Heart right ventricle (tissue), 16 donors: ENCODE results near the gene NEIL3. TPM values are rescaled to one million over a fixed set of nuclear protein-coding genes. Genes with fewer than 3 reads are reported as not detected.

Source experiments
- ATAC-seq, 8 donors: fragments of 200-7000 bp; cut with Tn5 transposase; one replicate each; pipeline ENCODE4 v1.9.1; 2020; ENCODE audit warnings: mild to moderate bottlenecking in 8 of 8, moderate library complexity in 8 of 8, moderate number of reproducible peaks in 1 of 8
- DNase-seq, 2 donors: peaks; one replicate each; pipeline ENCODE4 v3.0.0-alpha.2; 2020
- H3K27ac ChIP-seq, 10 donors: fragments of 200-600 bp; sonication (generic) in 2 of 10; one replicate each; pipeline versions ENCODE4 v1.5.0 to v1.8.0; 2020 to 2022; ENCODE audit warnings: mild to moderate bottlenecking in 3 of 10
- H3K27me3 ChIP-seq, 7 donors: fragments of 200-600 bp; one replicate each; pipeline ENCODE4 v1.8.0; 2021 to 2022; ENCODE audit warnings: mild to moderate bottlenecking in 2 of 7
- H3K36me3 ChIP-seq, 9 donors: fragments of 200-600 bp; sonication (generic) in 1 of 9; one replicate each; pipeline versions ENCODE4 v1.5.0 to v1.8.0; 2020 to 2022; ENCODE audit warnings: mild to moderate bottlenecking in 2 of 9
- H3K4me1 ChIP-seq, 9 donors: fragments of 200-600 bp; sonication (generic) in 1 of 9; one replicate each; pipeline versions ENCODE4 v1.5.0 to v1.8.0; 2020 to 2022; ENCODE audit warnings: mild to moderate bottlenecking in 4 of 9
- H3K4me3 ChIP-seq, 10 donors: fragments of 200-600 bp; sonication (generic) in 2 of 10; one replicate each; pipeline versions ENCODE4 v1.5.0 to v1.8.0; 2020 to 2022; ENCODE audit warnings: mild to moderate bottlenecking in 7 of 10, moderate library complexity in 2 of 10
- H3K9me3 ChIP-seq, 11 donors: fragments of 200-600 bp in 10 of 11; sonication (generic) in 2 of 11; one replicate each; pipeline versions ENCODE4 v1.5.0 to v1.8.0; 2013 to 2022; ENCODE audit warnings: mild to moderate bottlenecking in 2 of 11, control low read depth in 1 of 11, moderate library complexity in 1 of 11
- CTCF ChIP-seq, 9 donors: fragments of 200-600 bp; sonication (generic) in 2 of 9; IDR thresholded peaks; one replicate each; pipeline versions ENCODE4 v1.5.0 to v1.8.0; 2021 to 2022; ENCODE audit warnings: antibody characterized with exemption in 9 of 9, mild to moderate bottlenecking in 5 of 9, moderate library complexity in 1 of 9
- WGBS, 2 donors: extraction: QIAGEN DNeasy Blood & Tissue Kit; methylation state at CpG; one replicate each; pipeline ENCODE4 v1.1.7; 2013; ENCODE audit warnings: inconsistent platforms in 1 of 2; 5-methylcytosine and 5-hydroxymethylcytosine counted together
- intact Hi-C, 10 donors: fragments of 100-400 bp; cut with DNase I; formaldehyde crosslinking; loops; one replicate each; pipeline versions ENCODE4 v1.11.1 to v1.14.2; 2022
- polyA plus RNA-seq, 2 donors: library from polyadenylated mRNA; stranded (reverse); fragments of 200-250 nt; gene quantifications; one replicate each; pipeline ENCODE4 v1.2.3, GENCODE V29; 2013
- total RNA-seq, 10 donors: library from RNA; stranded (reverse); fragmentation: NEBNext Ultra II Directional in 3 of 10; extraction: Animal tissue kit (Norgen Biotek cat#: 25700) in 3 of 10; gene quantifications; one replicate each; pipeline versions ENCODE4 v1.2.1 to v1.2.4, GENCODE V29; 2021 to 2023
- donor health status: Arrhythmogenic right ventricular cardiomyopathy.
- donor health status: ischemic (EF 13 %, LVEDD 7.1; RV severe dilation, severe dysfunction).
- donor health status: healthy with polysubstance abuse.
- donor health status: DM: no; HTN: yes; CAD: no.
- donor health status: DM: no; HTN: no; CAD: no.
- donor health status: ischemic (EF 25% LVEDD 6.9; RV normal size, moderate dysfunction).
- donor health status: ischemic (EF 25% LVEDD 5.7; RV mildly dilated, moderate dysfunction).
- donor health status: healthy.
- donor health status: DM: yes; HTN: yes; CAD: no.
- donor health status: Ischemic cardiomyopathy.
- donor health status: ischemic (EF 35%, LVEDD 5.7; RV mildly dilated, moderate dysfunction).
- donor health status: nonischemic (EF 11% LVEDD 7.7; RV severe dilation, severe dysfunction).
- donor health status: DM: yes; HTN: yes; CAD: no.
- donor health status: PGD.
- donor health status: ischemic (EF 29% LVEDD 5.4; RV normal size, mild dysfunction).
- donor health status: nonischemic (EF 23%, LVEDD 6.1; RV moderate dilation, normal function).

The NEIL3 gene
- total and polyA plus RNA-seq, 12 donors, result 0.03 to 0.88 (median 0.36) TPM; not detected in 5

GRCh38 chr4:177292171-177292570 is 17.5 kb upstream of the NEIL3 start:
- Histone ChIP-seq H3K27ac (no peak overlapping the region), H3K9me3 (peaks cover 0 to 2% (median 0%) of the 10 kb centered on the region in 11 donors), H3K36me3 (no peaks in the 10 kb centered on the region), H3K4me3 (no peak overlapping the region), H3K27me3 (peaks cover 0 to 2% (median 0%) of the 10 kb centered on the region in 7 donors), H3K4me1 (peaks cover 0 to 6% (median 0%) of the 10 kb centered on the region in 9 donors)
- TF ChIP-seq CTCF (IDR thresholded peaks at IDR 0.05), result no peak
- 97% methylated on average over 2 of the region's 2 CpGs for WGBS, 2 donors
- no peak for ATAC-seq
- intact Hi-C loops, result no loop called here
- DNase-seq, result no peak

- Histone ChIP-seq H3K36me3 (no peaks in the 10 kb centered on the region), H3K27me3 (peaks cover 0 to 2% (median 0%) of the 10 kb centered on the region in 7 donors), H3K4me1 (peaks cover 0 to 6% (median 0%) of the 10 kb centered on the region in 9 donors), H3K27ac (no peak overlapping the region), H3K9me3 (peaks cover 0 to 15% (median 10%) of the 10 kb centered on the region in 11 donors), H3K4me3 (no peak overlapping the region)
- 60 to 61% methylated on average over 5 of the region's 5 CpGs for WGBS, 2 donors
- ATAC-seq, result no peak
- intact Hi-C loops, result no loop called here
- DNase-seq, result no peak
- TF ChIP-seq CTCF (IDR thresholded peaks at IDR 0.05), result no peak
Observed at GRCh38 chr4:177293208-177294033, 16.3 kb upstream of the NEIL3 start.

GRCh38 chr4:177297785-177298391 is 11.8 kb upstream of the NEIL3 start:
- WGBS, 2 donors, result 97 to 98% methylated on average over 2 of the region's 2 CpGs
- intact Hi-C loops, result no loop called here
- ATAC-seq (no peak), DNase-seq (no peak)
- Histone ChIP-seq H3K27me3 (no peaks in the 10 kb centered on the region), H3K27ac (no peak overlapping the region), H3K9me3 (peaks cover 0 to 20% (median 15%) of the 10 kb centered on the region in 11 donors), H3K4me3 (no peak overlapping the region), H3K36me3 (no peaks in the 10 kb centered on the region), H3K4me1 (peaks cover 0 to 6% (median 0%) of the 10 kb centered on the region in 9 donors)
- TF ChIP-seq CTCF (IDR thresholded peaks at IDR 0.05), result no peak

- ATAC-seq (no peak), DNase-seq (no peak)
- no peak overlapping the region for H3K4me3 ChIP-seq
- no peaks in the 10 kb centered on the region for H3K27me3 ChIP-seq
- WGBS, 2 donors, result 71 to 73% methylated on average over 4 of the region's 4 CpGs
- intact Hi-C loops, result no loop called here
- no peak for TF ChIP-seq CTCF (IDR thresholded peaks at IDR 0.05)
- H3K36me3 ChIP-seq, result no peaks in the 10 kb centered on the region
- no peak overlapping the region for H3K27ac ChIP-seq
- no peaks in the 10 kb centered on the region for H3K4me1 ChIP-seq
- H3K9me3 ChIP-seq, result peaks cover 0 to 20% (median 15%) of the 10 kb centered on the region in 11 donors
Observed at GRCh38 chr4:177301126-177301639, 8.5 kb upstream of the NEIL3 start.
